Retinal pigment epithelial cell (primary cell): ENCODE data around the gene MGARP.

Experiments used
- DNase-seq: peaks from one replicate; pipeline ENCODE4 v3.0.0-alpha.2; 2010; ENCODE audit warnings: low read depth
- H3K4me3 ChIP-seq: 2 replicates; pipeline ENCODE4 v1.5.1; 2011; ENCODE audit warnings: mild to moderate bottlenecking, low read length, control low read depth, moderate library complexity
- CTCF ChIP-seq: conservative IDR thresholded peaks from 2 replicates; pipeline ENCODE4 v1.5.1; 2011; ENCODE audit warnings: low read depth, low read length, control low read depth, inconsistent platforms

Gene MGARP

GRCh38 chr4:139227729-139228404 lies 52.2 kb downstream of the MGARP start:
- DNase-seq = no peak
- H3K4me3 ChIP-seq = no peak overlapping the region
- TF ChIP-seq CTCF = peak; percentile 23

- H3K4me3 ChIP-seq = no peak overlapping the region
- no peak for TF ChIP-seq CTCF
- peak; percentile 12 for DNase-seq
Measured at GRCh38 chr4:139223682-139224317, 56.2 kb downstream of the MGARP start.

- DNase-seq = no peak
- no peak for TF ChIP-seq CTCF
- H3K4me3 ChIP-seq = no peak overlapping the region
Measured at GRCh38 chr4:139222215-139222614, 57.8 kb downstream of the MGARP start.

- TF ChIP-seq CTCF = no peak
- no peak overlapping the region for H3K4me3 ChIP-seq
- no peak for DNase-seq
Measured at GRCh38 chr4:139221687-139222086, 58.3 kb downstream of the MGARP start.

- no peak overlapping the region for H3K4me3 ChIP-seq
- DNase-seq = no peak
- no peak for TF ChIP-seq CTCF
Measured at GRCh38 chr4:139219450-139220055, 60.5 kb downstream of the MGARP start.
